Smooth muscle cell (in vitro differentiated cells): ENCODE data around the gene PPP3R1. TPM values are rescaled to one million over a fixed set of nuclear protein-coding genes. Genes with fewer than 3 reads are reported as not detected.

Experiments
- DNase-seq: peaks from one replicate; lab custom pipeline; 2025; ENCODE audit not compliant: unreplicated experiment; lab: John Stamatoyannopoulos, UW
- H2AFZ ChIP-seq: fragments of 200-600 bp; sonication (generic); 2 replicates; pipeline ENCODE4 v1.6.0; 2016; ENCODE audit warnings: antibody characterized with exemption, low read depth, mild to moderate bottlenecking
- H3F3A ChIP-seq: fragments of 200-600 bp; sonication (generic); 2 replicates; pipeline ENCODE4 v1.6.0; 2017; ENCODE audit warnings: antibody characterized with exemption, low read depth
- H3K27ac ChIP-seq: fragments of 200-600 bp; sonication (generic); 2 replicates; pipeline ENCODE4 v1.5.1; 2016; ENCODE audit warnings: low read depth, mild to moderate bottlenecking
- H3K27me3 ChIP-seq: fragments of 200-600 bp; sonication (generic); 2 replicates; pipeline ENCODE4 v1.6.1; 2016; ENCODE audit warnings: low read depth, mild to moderate bottlenecking
- H3K36me3 ChIP-seq: fragments of 200-600 bp; sonication (generic); 2 replicates; pipeline ENCODE4 v1.5.1; 2016; ENCODE audit warnings: low read depth
- H3K4me1 ChIP-seq: fragments of 200-600 bp; sonication (generic); 2 replicates; pipeline ENCODE4 v1.5.1; 2016; ENCODE audit warnings: low read depth
- H3K4me2 ChIP-seq: fragments of 200-600 bp; sonication (generic); 2 replicates; pipeline ENCODE4 v1.6.0; 2016; ENCODE audit warnings: mild to moderate bottlenecking
- H3K4me3 ChIP-seq: fragments of 200-600 bp; sonication (generic); 2 replicates; pipeline ENCODE4 v1.5.1; 2016; ENCODE audit warnings: mild to moderate bottlenecking
- H3K79me2 ChIP-seq: fragments of 200-600 bp; sonication (generic); 2 replicates; pipeline ENCODE4 v1.6.0; 2016; ENCODE audit warnings: low read depth, mild to moderate bottlenecking
- H3K9ac ChIP-seq: fragments of 200-600 bp; sonication (generic); 2 replicates; pipeline ENCODE4 v1.6.0; 2016; ENCODE audit warnings: low read depth
- H3K9me3 ChIP-seq: fragments of 200-600 bp; sonication (generic); replicated peaks from 2 replicates; pipeline ENCODE4 v1.5.1; 2016; ENCODE audit warnings: low read depth
- H4K20me1 ChIP-seq: fragments of 200-600 bp; sonication (generic); 2 replicates; pipeline ENCODE4 v1.6.0; 2016; ENCODE audit warnings: low read depth
- WGBS: methylation state at CpG from one replicate; pipeline ENCODE4 v1.1.7; 2016; ENCODE audit warnings: low lambda C conversion rate; 5-methylcytosine and 5-hydroxymethylcytosine counted together
- polyA plus RNA-seq: library from polyadenylated mRNA; unstranded; fragments of >200 nt; fragmentation: Nextera tagmentation; extraction: Ambion mirVana; gene quantifications from 2 replicates; pipeline ENCODE4 v1.2.1, GENCODE V29; 2016
- total RNA-seq: library from RNA; depleted of rRNA; stranded (reverse); fragments of >200 nt; gene quantifications from 2 replicates; pipeline ENCODE4 v1.2.3, GENCODE V29; 2014
- TF ChIP-seq, protein P1 (sequence below): fragments of 200-600 bp; sonication (generic); IDR thresholded peaks from 2 replicates; pipeline ENCODE4 v1.5.1; 2017; ENCODE audit warnings: borderline replicate concordance, mild to moderate bottlenecking, antibody characterized with exemption; ENCODE audit not compliant: insufficient read depth, poor library complexity, severe bottlenecking

Gene PPP3R1
- total and polyA plus RNA-seq, 2 experiments from 2014 or later = 4.7 to 33.5 TPM

DNA sequence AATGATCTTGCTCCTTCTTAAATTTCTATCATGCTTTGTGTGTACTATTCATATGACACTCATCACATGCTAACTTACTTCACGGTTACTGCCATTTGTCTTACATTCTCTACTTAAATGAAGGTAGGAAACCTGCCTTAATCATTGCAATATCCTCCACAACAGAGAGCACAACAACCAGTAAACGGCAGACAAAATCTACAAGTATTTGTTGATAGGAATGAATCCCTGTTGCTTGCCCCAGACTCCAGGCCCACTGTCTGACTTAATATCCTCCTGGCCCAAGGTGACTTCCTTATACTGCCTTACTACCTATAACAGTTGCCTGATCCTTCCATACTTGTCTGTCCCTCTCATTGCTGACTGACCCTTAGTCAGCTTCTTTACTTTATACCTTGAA lies 3.5 kb downstream of the PPP3R1 start:
- no peaks in the 10 kb centered on the region for H3K27me3 ChIP-seq
- WGBS = 80% methylated on average over 2 of the region's 2 CpGs
- no peaks in the 10 kb centered on the region for H3K36me3 ChIP-seq
- peak overlapping the region; percentile 94 for H3K27ac ChIP-seq
- peaks cover 77% of the 10 kb centered on the region for H3K79me2 ChIP-seq
- peak overlapping the region; percentile 92 for H3K4me2 ChIP-seq
- no peak overlapping the region for H2AFZ ChIP-seq
- TF ChIP-seq, protein P1, sequence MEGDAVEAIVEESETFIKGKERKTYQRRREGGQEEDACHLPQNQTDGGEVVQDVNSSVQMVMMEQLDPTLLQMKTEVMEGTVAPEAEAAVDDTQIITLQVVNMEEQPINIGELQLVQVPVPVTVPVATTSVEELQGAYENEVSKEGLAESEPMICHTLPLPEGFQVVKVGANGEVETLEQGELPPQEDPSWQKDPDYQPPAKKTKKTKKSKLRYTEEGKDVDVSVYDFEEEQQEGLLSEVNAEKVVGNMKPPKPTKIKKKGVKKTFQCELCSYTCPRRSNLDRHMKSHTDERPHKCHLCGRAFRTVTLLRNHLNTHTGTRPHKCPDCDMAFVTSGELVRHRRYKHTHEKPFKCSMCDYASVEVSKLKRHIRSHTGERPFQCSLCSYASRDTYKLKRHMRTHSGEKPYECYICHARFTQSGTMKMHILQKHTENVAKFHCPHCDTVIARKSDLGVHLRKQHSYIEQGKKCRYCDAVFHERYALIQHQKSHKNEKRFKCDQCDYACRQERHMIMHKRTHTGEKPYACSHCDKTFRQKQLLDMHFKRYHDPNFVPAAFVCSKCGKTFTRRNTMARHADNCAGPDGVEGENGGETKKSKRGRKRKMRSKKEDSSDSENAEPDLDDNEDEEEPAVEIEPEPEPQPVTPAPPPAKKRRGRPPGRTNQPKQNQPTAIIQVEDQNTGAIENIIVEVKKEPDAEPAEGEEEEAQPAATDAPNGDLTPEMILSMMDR = no peak
- H3K9me3 ChIP-seq = no peaks in the 10 kb centered on the region
- no peak for DNase-seq
- no peak overlapping the region for H3K9ac ChIP-seq
- peaks cover 76% of the 10 kb centered on the region for H4K20me1 ChIP-seq
- H3K4me3 ChIP-seq = peak overlapping the region; percentile 97
- H3F3A ChIP-seq = peaks cover 10% of the 10 kb centered on the region
- H3K4me1 ChIP-seq = peaks cover 30% of the 10 kb centered on the region

DNA sequence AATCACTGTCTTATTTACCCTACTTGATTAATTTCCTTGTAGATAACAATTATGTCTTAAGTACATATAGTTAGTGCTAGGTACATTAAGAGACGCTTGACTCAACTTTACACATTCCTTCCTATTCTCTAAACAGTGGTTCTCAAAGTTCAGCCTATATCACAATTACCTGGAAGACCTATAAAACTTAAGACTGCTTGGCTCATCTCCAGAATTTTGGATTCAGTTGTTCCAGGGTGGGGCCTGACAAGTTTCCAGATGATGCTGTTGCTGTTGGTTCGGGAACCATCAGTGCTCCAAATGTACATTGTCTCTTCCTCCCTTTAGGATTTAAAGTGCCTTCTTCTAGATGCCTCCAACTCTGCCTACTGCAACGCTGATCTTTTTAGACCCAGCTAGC lies 4.0 kb downstream of the PPP3R1 start:
- 98% methylated on average over 3 of the region's 3 CpGs for WGBS
- Histone ChIP-seq H3K9me3 (no peaks in the 10 kb centered on the region), H3K27ac (no peak overlapping the region), H3K4me1 (peaks cover 30% of the 10 kb centered on the region), H3K27me3 (no peaks in the 10 kb centered on the region), H4K20me1 (peaks cover 80% of the 10 kb centered on the region), H3K36me3 (no peaks in the 10 kb centered on the region), H2AFZ (no peak overlapping the region), H3K4me3 (no peak overlapping the region), H3K4me2 (peak overlapping the region; percentile 92), H3K79me2 (peaks cover 82% of the 10 kb centered on the region), H3K9ac (no peak overlapping the region), H3F3A (peaks cover 10% of the 10 kb centered on the region)
- no peak for DNase-seq
- TF ChIP-seq, protein P1 = no peak

DNA sequence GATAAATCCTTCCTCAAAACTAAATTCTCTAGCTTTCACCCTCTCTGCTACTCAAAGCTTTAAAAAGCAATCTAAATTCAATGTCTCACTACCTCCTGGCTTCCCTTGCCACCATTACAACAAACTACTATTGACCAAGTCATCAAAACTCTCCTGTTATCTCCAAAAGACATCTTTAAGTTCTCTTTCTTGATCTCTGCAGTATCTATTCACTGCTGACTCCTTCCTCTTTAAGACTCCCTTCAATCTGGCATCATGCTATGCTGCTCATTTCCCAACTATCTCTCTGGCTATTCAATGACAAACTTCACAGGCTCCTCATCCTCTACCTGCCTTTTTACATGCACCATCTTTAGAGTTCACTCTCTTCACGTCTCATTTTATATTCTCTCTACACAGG lies 5.9 kb downstream of the PPP3R1 start:
- TF ChIP-seq, protein P1 = no peak
- no peak for DNase-seq
- H3K4me3 ChIP-seq = no peak overlapping the region
- no peak overlapping the region for H3K27ac ChIP-seq
- peaks cover 100% of the 10 kb centered on the region for H3K79me2 ChIP-seq
- no peak overlapping the region for H2AFZ ChIP-seq
- H3F3A ChIP-seq = peaks cover 2% of the 10 kb centered on the region
- H3K4me1 ChIP-seq = peaks cover 30% of the 10 kb centered on the region
- H3K36me3 ChIP-seq = no peaks in the 10 kb centered on the region
- WGBS = 85% methylated on average over 1 of the region's 1 CpG
- no peaks in the 10 kb centered on the region for H3K27me3 ChIP-seq
- no peaks in the 10 kb centered on the region for H3K9me3 ChIP-seq
- H4K20me1 ChIP-seq = peaks cover 99% of the 10 kb centered on the region
- H3K4me2 ChIP-seq = no peak overlapping the region
- no peak overlapping the region for H3K9ac ChIP-seq

DNA sequence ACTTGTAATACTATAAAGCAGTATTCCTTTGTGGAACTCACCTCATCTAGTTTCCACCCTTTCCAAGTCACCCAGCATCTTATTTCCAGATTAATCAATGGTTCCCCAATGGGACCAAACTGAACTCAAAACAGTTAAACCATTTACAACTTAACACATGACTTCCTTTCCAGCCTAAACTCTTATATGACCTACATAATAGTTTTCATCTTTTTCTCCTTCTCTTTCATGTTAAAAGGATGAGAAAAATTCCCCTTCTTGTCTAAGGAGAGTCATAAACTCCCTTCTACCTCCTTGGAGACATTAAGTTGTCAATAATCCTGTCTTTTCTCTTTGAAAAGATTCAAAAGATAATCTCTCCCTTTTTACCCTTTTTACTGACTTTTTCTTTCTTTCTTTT lies 6.7 kb downstream of the PPP3R1 start:
- TF ChIP-seq, protein P1 = no peak
- Histone ChIP-seq H4K20me1 (peaks cover 100% of the 10 kb centered on the region), H3K9me3 (no peaks in the 10 kb centered on the region), H3K4me3 (no peak overlapping the region), H3K36me3 (no peaks in the 10 kb centered on the region), H3K4me1 (peaks cover 30% of the 10 kb centered on the region), H2AFZ (no peak overlapping the region), H3K9ac (no peak overlapping the region), H3K79me2 (peaks cover 100% of the 10 kb centered on the region), H3K4me2 (no peak overlapping the region), H3K27ac (no peak overlapping the region), H3K27me3 (no peaks in the 10 kb centered on the region), H3F3A (no peaks in the 10 kb centered on the region)
- DNase-seq = no peak
